Smooth muscle cell (in vitro differentiated cells): Measurements from ENCODE around the gene CD80. TPM values are rescaled to one million over a fixed set of nuclear protein-coding genes. Genes with fewer than 3 reads are reported as not detected.

Experiments used
- DNase-seq: peaks from one replicate; lab custom pipeline; 2025; ENCODE audit not compliant: unreplicated experiment; lab: John Stamatoyannopoulos, UW
- H2AFZ ChIP-seq: fragments of 200-600 bp; sonication (generic); 2 replicates; pipeline ENCODE4 v1.6.0; 2016; ENCODE audit warnings: antibody characterized with exemption, low read depth, mild to moderate bottlenecking
- H3F3A ChIP-seq: fragments of 200-600 bp; sonication (generic); 2 replicates; pipeline ENCODE4 v1.6.0; 2017; ENCODE audit warnings: antibody characterized with exemption, low read depth
- H3K27ac ChIP-seq: fragments of 200-600 bp; sonication (generic); 2 replicates; pipeline ENCODE4 v1.5.1; 2016; ENCODE audit warnings: low read depth, mild to moderate bottlenecking
- H3K27me3 ChIP-seq: fragments of 200-600 bp; sonication (generic); 2 replicates; pipeline ENCODE4 v1.6.1; 2016; ENCODE audit warnings: low read depth, mild to moderate bottlenecking
- H3K36me3 ChIP-seq: fragments of 200-600 bp; sonication (generic); 2 replicates; pipeline ENCODE4 v1.5.1; 2016; ENCODE audit warnings: low read depth
- H3K4me1 ChIP-seq: fragments of 200-600 bp; sonication (generic); 2 replicates; pipeline ENCODE4 v1.5.1; 2016; ENCODE audit warnings: low read depth
- H3K4me2 ChIP-seq: fragments of 200-600 bp; sonication (generic); 2 replicates; pipeline ENCODE4 v1.6.0; 2016; ENCODE audit warnings: mild to moderate bottlenecking
- H3K4me3 ChIP-seq: fragments of 200-600 bp; sonication (generic); 2 replicates; pipeline ENCODE4 v1.5.1; 2016; ENCODE audit warnings: mild to moderate bottlenecking
- H3K79me2 ChIP-seq: fragments of 200-600 bp; sonication (generic); 2 replicates; pipeline ENCODE4 v1.6.0; 2016; ENCODE audit warnings: low read depth, mild to moderate bottlenecking
- H3K9ac ChIP-seq: fragments of 200-600 bp; sonication (generic); 2 replicates; pipeline ENCODE4 v1.6.0; 2016; ENCODE audit warnings: low read depth
- H3K9me3 ChIP-seq: fragments of 200-600 bp; sonication (generic); replicated peaks from 2 replicates; pipeline ENCODE4 v1.5.1; 2016; ENCODE audit warnings: low read depth
- H4K20me1 ChIP-seq: fragments of 200-600 bp; sonication (generic); 2 replicates; pipeline ENCODE4 v1.6.0; 2016; ENCODE audit warnings: low read depth
- CTCF ChIP-seq: fragments of 200-600 bp; sonication (generic); IDR thresholded peaks from 2 replicates; pipeline ENCODE4 v1.5.1; 2017; ENCODE audit warnings: borderline replicate concordance, mild to moderate bottlenecking, antibody characterized with exemption; ENCODE audit not compliant: insufficient read depth, poor library complexity, severe bottlenecking
- WGBS: methylation state at CpG from one replicate; pipeline ENCODE4 v1.1.7; 2016; ENCODE audit warnings: low lambda C conversion rate; 5-methylcytosine and 5-hydroxymethylcytosine counted together
- polyA plus RNA-seq: library from polyadenylated mRNA; unstranded; fragments of >200 nt; fragmentation: Nextera tagmentation; extraction: Ambion mirVana; gene quantifications from 2 replicates; pipeline ENCODE4 v1.2.1, GENCODE V29; 2016
- total RNA-seq: library from RNA; depleted of rRNA; stranded (reverse); fragments of >200 nt; gene quantifications from 2 replicates; pipeline ENCODE4 v1.2.3, GENCODE V29; 2014

CD80 gene
- total and polyA plus RNA-seq, 2 experiments from 2014 or later, result not detected

DNA sequence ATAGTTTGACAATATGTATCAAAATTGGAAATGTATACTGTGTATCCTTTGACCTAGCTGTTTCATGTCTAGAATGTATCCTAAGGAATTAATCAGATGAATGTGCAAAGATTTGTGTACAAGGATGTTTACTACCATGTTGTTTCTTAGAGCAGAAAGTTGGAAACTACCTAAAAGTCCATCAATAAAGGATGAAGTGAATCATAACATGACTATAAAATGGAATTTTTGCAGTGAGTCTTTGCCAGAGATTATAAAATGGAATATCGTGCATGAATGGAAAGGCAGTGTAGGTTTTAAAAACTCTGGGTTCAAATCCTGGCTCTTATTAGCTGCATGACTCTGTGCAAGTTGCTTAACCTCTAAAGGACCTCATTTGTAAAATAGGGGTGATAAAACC is 76.3 kb downstream of the CD80 start:
- TF ChIP-seq CTCF, result no peak
- DNase-seq, result no peak
- 96% methylated on average over 1 of the region's 1 CpG for WGBS

DNA sequence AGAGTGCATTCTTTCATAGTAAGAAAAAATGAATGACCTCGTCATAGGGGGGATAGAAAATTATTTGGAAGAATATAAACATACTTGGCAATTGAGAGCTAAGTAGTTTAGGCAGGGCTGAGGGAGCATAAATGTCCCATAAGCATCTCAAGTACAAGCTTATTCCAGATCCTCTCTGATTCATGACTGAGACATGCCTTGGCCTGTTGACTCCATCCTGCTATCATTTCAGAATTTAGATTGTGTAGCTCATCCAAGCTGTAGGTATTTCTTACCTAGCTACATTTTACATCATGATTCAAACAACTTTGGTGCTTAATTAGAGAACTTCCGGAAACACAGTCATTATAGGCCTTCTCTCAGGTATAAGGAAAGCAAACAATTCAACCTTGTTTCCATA is 78.3 kb downstream of the CD80 start:
- WGBS, result 89% methylated on average over 2 of the region's 2 CpGs
- no peaks in the 10 kb centered on the region for H3K27me3 ChIP-seq
- H3K79me2 ChIP-seq, result no peaks in the 10 kb centered on the region
- H2AFZ ChIP-seq, result no peak overlapping the region
- no peak for DNase-seq
- no peak overlapping the region for H3K4me3 ChIP-seq
- no peaks in the 10 kb centered on the region for H3F3A ChIP-seq
- no peak overlapping the region for H3K4me2 ChIP-seq
- TF ChIP-seq CTCF, result no peak
- H3K4me1 ChIP-seq, result no peaks in the 10 kb centered on the region
- H4K20me1 ChIP-seq, result no peaks in the 10 kb centered on the region
- no peaks in the 10 kb centered on the region for H3K36me3 ChIP-seq
- no peak overlapping the region for H3K9ac ChIP-seq
- peak overlapping the region; percentile 59 for H3K27ac ChIP-seq
- no peaks in the 10 kb centered on the region for H3K9me3 ChIP-seq

More for the DNA sequence above, 76.3 kb downstream of the CD80 start:
- Histone ChIP-seq H2AFZ (no peak overlapping the region), H3K27ac (no peak overlapping the region), H3K4me2 (no peak overlapping the region), H3K36me3 (no peaks in the 10 kb centered on the region), H3F3A (no peaks in the 10 kb centered on the region), H3K4me1 (no peaks in the 10 kb centered on the region), H3K27me3 (no peaks in the 10 kb centered on the region), H3K9ac (no peak overlapping the region), H3K4me3 (no peak overlapping the region), H3K9me3 (no peaks in the 10 kb centered on the region), H4K20me1 (no peaks in the 10 kb centered on the region), H3K79me2 (no peaks in the 10 kb centered on the region)

Other genes with a start within 250 kb of the CD80 start
- gene TMEM39A, start 96.0 kb downstream of the CD80 start, total RNA-seq, result 79.2 and 129 TPM in 2 replicates
- 59.6 and 64.6 TPM in 2 replicates for gene TMEM39A, start 96.0 kb downstream of the CD80 start, polyA plus RNA-seq
- 14.6 and 21.1 TPM in 2 replicates for gene POGLUT1, start 90.7 kb downstream of the CD80 start, total RNA-seq
- 12.1 and 15.4 TPM in 2 replicates for gene POGLUT1, start 90.7 kb downstream of the CD80 start, polyA plus RNA-seq
- 66.1 and 83.8 TPM in 2 replicates for gene TIMMDC1, start 61.1 kb downstream of the CD80 start, total RNA-seq
- 145 and 156 TPM in 2 replicates for gene TIMMDC1, start 61.1 kb downstream of the CD80 start, polyA plus RNA-seq
- gene ADPRH, start 19.9 kb upstream of the CD80 start, total RNA-seq, result 1.3 and 3.3 TPM in 2 replicates
- 2.2 and 2.9 TPM in 2 replicates for gene ADPRH, start 19.9 kb upstream of the CD80 start, polyA plus RNA-seq
- not detected in 2 replicates for gene PLA1A, start 38.3 kb upstream of the CD80 start, total RNA-seq
- not detected in 2 replicates for gene PLA1A, start 38.3 kb upstream of the CD80 start, polyA plus RNA-seq
- 1.2 and 2.1 TPM in 2 replicates for gene POPDC2, start 101.0 kb upstream of the CD80 start, total RNA-seq
- gene POPDC2, start 101.0 kb upstream of the CD80 start, polyA plus RNA-seq, result 0.94 and 1.5 TPM in 2 replicates
- gene COX17, start 117.8 kb upstream of the CD80 start, total RNA-seq, result 22.7 and 69.4 TPM in 2 replicates
- 47.0 and 60.0 TPM in 2 replicates for gene COX17, start 117.8 kb upstream of the CD80 start, polyA plus RNA-seq
- gene CFAP91, start 143.4 kb upstream of the CD80 start, total RNA-seq, result 0.36 TPM in 1 of 2 replicates, not detected in the other
- 0.40 TPM in 1 of 2 replicates, not detected in the other for gene CFAP91, start 143.4 kb upstream of the CD80 start, polyA plus RNA-seq
- gene NR1I2, start 222.5 kb upstream of the CD80 start, total RNA-seq, result not detected in 2 replicates
- gene NR1I2, start 222.5 kb upstream of the CD80 start, polyA plus RNA-seq, result not detected in 2 replicates